H1 (cell line): Measurements from ENCODE around the gene TUBB4B. TPM values are rescaled to one million over a fixed set of nuclear protein-coding genes. Genes with fewer than 3 reads are reported as not detected.
A peak's percentile ranks its signal among the peaks of the same experiment; 100 is the strongest.

Experiments
- CTCF ChIA-PET: fragments of 300-600 bp; sonication (Branson Sonifier 250); formaldehyde crosslinking; loops from one replicate; lab custom pipeline; 2021; ENCODE audit not compliant: partially characterized antibody; lab: Charles Lee
- POLR2A ChIA-PET: fragments of 300-600 bp; sonication (Branson Sonifier 250); formaldehyde crosslinking; loops from one replicate; lab custom pipeline; 2021; ENCODE audit warnings: inconsistent platforms; ENCODE audit not compliant: partially characterized antibody; lab: Charles Lee
- DNase-seq, 2 experiments: peaks; one replicate each; pipeline versions ENCODE4 v3.0.0 to v3.0.0-alpha.2; 2010 to 2022; ENCODE audit warnings: low spot score in 2 of 2, low read depth in 1 of 2, mixed read lengths in 1 of 2
- FAIRE-seq: peaks from 2 replicates; lab custom pipeline; 2011; peaks lifted over from hg19 to GRCh38; lab: Jason Lieb, UNC
- H2AFZ ChIP-seq: 2 replicates; pipeline ENCODE4 v1.8.1; 2012; ENCODE audit warnings: low read length, inconsistent platforms
- H2AK5ac ChIP-seq: 2 replicates; pipeline ENCODE4 v1.6.1; 2013; ENCODE audit warnings: low read depth, low read length
- H2BK120ac ChIP-seq: replicated peaks from 2 replicates; pipeline ENCODE3; 2013; ENCODE audit warnings: low read depth, low read length, inconsistent platforms
- H2BK12ac ChIP-seq: 2 replicates; pipeline ENCODE4 v1.6.1; 2013; ENCODE audit warnings: low read depth, low read length
- H2BK15ac ChIP-seq: 2 replicates; pipeline ENCODE4 v1.6.1; 2013; ENCODE audit warnings: low read length
- H2BK20ac ChIP-seq: 2 replicates; pipeline ENCODE4 v1.6.1; 2013; ENCODE audit warnings: low read length
- H2BK5ac ChIP-seq: 2 replicates; pipeline ENCODE4 v1.6.1; 2013; ENCODE audit warnings: low read depth, low read length
- H3K14ac ChIP-seq: 2 replicates; pipeline ENCODE4 v1.6.1; 2013; ENCODE audit warnings: inconsistent platforms; ENCODE audit not compliant: insufficient read length
- H3K18ac ChIP-seq: 2 replicates; pipeline ENCODE4 v1.6.1; 2013; ENCODE audit warnings: low read length; ENCODE audit errors: extremely low read depth
- H3K23ac ChIP-seq: 2 replicates; pipeline ENCODE4 v1.6.1; 2013; ENCODE audit warnings: inconsistent platforms; ENCODE audit not compliant: insufficient read length
- H3K23me2 ChIP-seq: 2 replicates; pipeline ENCODE4 v1.6.1; 2013; ENCODE audit warnings: low read depth, low read length
- H3K27ac ChIP-seq: 2 replicates; pipeline ENCODE4 v1.6.1; 2011; ENCODE audit warnings: low read depth, low read length, inconsistent platforms
- H3K27me3 ChIP-seq, 4 experiments: replicated peaks in 1 of 4; 1 replicate in 1 of 4; 2 replicates in 3 of 4; pipeline versions ENCODE4 v1.6.1 to v1.8.1; 2011 to 2013; ENCODE audit warnings: low read length in 3 of 4, mild to moderate bottlenecking in 3 of 4, inconsistent platforms in 2 of 4, mixed read lengths in 2 of 4, moderate library complexity in 1 of 4; ENCODE audit not compliant: control insufficient read depth in 3 of 4, insufficient read depth in 3 of 4; ENCODE audit errors: extremely low read depth in 1 of 4
- H3K36me3 ChIP-seq, 4 experiments: 2 replicates each; pipeline versions ENCODE4 v1.6.1 to v1.8.1; 2011 to 2013; ENCODE audit warnings: mild to moderate bottlenecking in 4 of 4, low read length in 3 of 4, moderate library complexity in 2 of 4, control low read depth in 1 of 4, inconsistent platforms in 1 of 4; ENCODE audit not compliant: insufficient read depth in 4 of 4, control insufficient read depth in 2 of 4
- H3K4ac ChIP-seq: replicated peaks from 2 replicates; pipeline ENCODE3; 2013; ENCODE audit warnings: low read length, low read depth, mixed read lengths, inconsistent platforms; ENCODE audit not compliant: insufficient read length
- H3K4me1 ChIP-seq, 4 experiments: replicated peaks in 1 of 4; 1 replicate in 1 of 4; 2 replicates in 3 of 4; pipeline versions ENCODE4 v1.6.1 to v1.8.1; 2011 to 2013; ENCODE audit warnings: low read length in 3 of 4, inconsistent platforms in 2 of 4, mixed read lengths in 1 of 4; ENCODE audit not compliant: insufficient read depth in 4 of 4, control insufficient read depth in 3 of 4
- H3K4me2 ChIP-seq, 2 experiments: 2 replicates each; pipeline versions ENCODE4 v1.6.1 to v1.8.1; 2011 to 2013; ENCODE audit warnings: low read depth in 2 of 2, low read length in 2 of 2, control low read depth in 1 of 2, inconsistent platforms in 1 of 2, mild to moderate bottlenecking in 1 of 2; ENCODE audit not compliant: insufficient read depth in 1 of 2
- H3K4me3 ChIP-seq, 4 experiments: fragments of 200-600, 300-600 bp in 1 of 4; sonication (generic), shearing (Covaris generic), sonication (Bioruptor Twin) in 1 of 4; 2 replicates each; pipeline versions ENCODE4 v1.5.1 to v1.8.1; 2011 to 2016; ENCODE audit warnings: low read length in 4 of 4, low read depth in 3 of 4, control low read depth in 2 of 4, inconsistent platforms in 2 of 4, mild to moderate bottlenecking in 2 of 4, mixed read lengths in 1 of 4, moderate library complexity in 1 of 4; ENCODE audit not compliant: insufficient read depth in 2 of 4; ENCODE audit errors: extremely low read depth in 1 of 4
- H3K56ac ChIP-seq: replicated peaks from 2 replicates; pipeline ENCODE3; 2013; ENCODE audit warnings: low read depth, mild to moderate bottlenecking, mixed read lengths, low read length, inconsistent platforms; ENCODE audit not compliant: insufficient read length
- H3K79me1 ChIP-seq: 2 replicates; pipeline ENCODE4 v1.6.1; 2013; ENCODE audit warnings: low read depth, low read length, control low read depth
- H3K79me2 ChIP-seq, 2 experiments: 2 replicates each; pipeline versions ENCODE4 v1.6.1 to v1.8.1; 2012 to 2013; ENCODE audit warnings: low read length in 2 of 2, mild to moderate bottlenecking in 2 of 2, inconsistent platforms in 1 of 2; ENCODE audit not compliant: insufficient read depth in 2 of 2, control insufficient read depth in 1 of 2
- H3K9ac ChIP-seq, 4 experiments: replicated peaks in 1 of 4; 1 replicate in 1 of 4; 2 replicates in 3 of 4; pipeline versions ENCODE4 v1.6.1 to v1.8.1; 2011 to 2013; ENCODE audit warnings: low read depth in 3 of 4, low read length in 3 of 4, control low read depth in 2 of 4, mild to moderate bottlenecking in 2 of 4, moderate library complexity in 2 of 4, inconsistent platforms in 1 of 4; ENCODE audit errors: extremely low read depth in 1 of 4
- H3K9me3 ChIP-seq, 2 experiments: 2 replicates each; pipeline versions ENCODE4 v1.6.1 to v1.8.1; 2012 to 2013; ENCODE audit warnings: mild to moderate bottlenecking in 2 of 2, moderate library complexity in 2 of 2, control low read depth in 1 of 2, inconsistent platforms in 1 of 2, low read depth in 1 of 2, low read length in 1 of 2, mixed read lengths in 1 of 2; ENCODE audit not compliant: insufficient read depth in 2 of 2
- H4K20me1 ChIP-seq, 2 experiments: replicated peaks in 1 of 2; 2 replicates each; pipeline versions ENCODE3 to v1.8.1; 2011 to 2013; ENCODE audit warnings: inconsistent platforms in 2 of 2, low read length in 2 of 2, mild to moderate bottlenecking in 1 of 2; ENCODE audit not compliant: insufficient read depth in 2 of 2, control insufficient read depth in 1 of 2
- H4K5ac ChIP-seq: 2 replicates; pipeline ENCODE4 v1.6.1; 2013; ENCODE audit warnings: low read length, low read depth, mixed read lengths, inconsistent platforms; ENCODE audit not compliant: insufficient read length
- H4K8ac ChIP-seq: 2 replicates; pipeline ENCODE4 v1.8.0; 2013; ENCODE audit warnings: mild to moderate bottlenecking, moderate library complexity, low read length, inconsistent platforms; ENCODE audit not compliant: insufficient read depth; ENCODE audit errors: extremely low read depth
- H4K91ac ChIP-seq: replicated peaks from 2 replicates; pipeline ENCODE3; 2013; ENCODE audit warnings: low read length, mixed read lengths, inconsistent platforms; ENCODE audit not compliant: insufficient read length
- BCL11A ChIP-seq, 2 experiments: IDR thresholded peaks; one replicate each; pipeline ENCODE4 v1.6.1; 2011; ENCODE audit warnings: low read depth in 2 of 2, low read length in 2 of 2, mild to moderate bottlenecking in 2 of 2
- CTCF ChIP-seq, 3 experiments: IDR thresholded peaks; 1 replicate in 2 of 3; 2 replicates in 1 of 3; pipeline versions ENCODE4 v1.5.1 to v1.6.1; 2011; ENCODE audit warnings: low read length in 3 of 3, mild to moderate bottlenecking in 3 of 3, inconsistent platforms in 2 of 3, low read depth in 1 of 3, moderate library complexity in 1 of 3; ENCODE audit not compliant: insufficient read depth in 1 of 3; ENCODE audit errors: control extremely low read depth in 1 of 3
- EGR1 ChIP-seq: IDR thresholded peaks from 2 replicates; pipeline ENCODE4 v1.6.1; 2011; ENCODE audit warnings: low read depth, low read length, borderline replicate concordance
- EP300 ChIP-seq, 2 experiments: IDR thresholded peaks; 1 replicate in 1 of 2; 2 replicates in 1 of 2; pipeline ENCODE4 v1.6.1; 2011 to 2012; ENCODE audit warnings: low read depth in 2 of 2, low read length in 2 of 2, mild to moderate bottlenecking in 2 of 2, borderline replicate concordance in 1 of 2, inconsistent platforms in 1 of 2, moderate library complexity in 1 of 2
- FOSL1 ChIP-seq: IDR thresholded peaks from 2 replicates; pipeline ENCODE4 v1.6.1; 2011; ENCODE audit warnings: mild to moderate bottlenecking, low read depth, low read length, moderate library complexity; ENCODE audit not compliant: insufficient read depth
- HDAC6 ChIP-seq: IDR thresholded peaks from one replicate; pipeline ENCODE4 v1.7.1; 2012; ENCODE audit warnings: low read depth, mild to moderate bottlenecking, inconsistent platforms, low read length, moderate library complexity
- JUND ChIP-seq: IDR thresholded peaks from 2 replicates; pipeline ENCODE4 v1.6.1; 2011; ENCODE audit warnings: mild to moderate bottlenecking, improper control_type of control experiment, low read length
- PHF8 ChIP-seq: fragments of 200-600 bp; sonication (generic); conservative IDR thresholded peaks from 2 replicates; pipeline ENCODE4 v1.7.1; 2012; ENCODE audit warnings: low read depth, mild to moderate bottlenecking, inconsistent platforms, low read length, moderate library complexity
- POLR2A ChIP-seq, 2 experiments: IDR thresholded peaks; 1 replicate in 1 of 2; 2 replicates in 1 of 2; pipeline ENCODE4 v1.6.1; 2011; ENCODE audit warnings: low read depth in 2 of 2, low read length in 2 of 2, mild to moderate bottlenecking in 2 of 2; ENCODE audit errors: control extremely low read depth in 1 of 2
- RFX5 ChIP-seq: IDR thresholded peaks from 2 replicates; pipeline ENCODE4 v1.6.1; 2011; ENCODE audit warnings: low read depth, low read length, improper control_type of control experiment, borderline replicate concordance
- TBP ChIP-seq: IDR thresholded peaks from 2 replicates; pipeline ENCODE4 v1.6.1; 2011; ENCODE audit warnings: low read depth, low read length, improper control_type of control experiment
- WGBS, 2 experiments: shearing (Covaris generic) in 1 of 2; methylation state at CpG; one replicate each; pipeline versions ENCODE4 v1.1.6 to v1.1.7; 2013 to 2015; ENCODE audit warnings: low lambda C conversion rate in 2 of 2, mixed read lengths in 2 of 2, inconsistent platforms in 1 of 2, low coverage in 1 of 2, missing lambda C conversion rate in 1 of 2; ENCODE audit not compliant: insufficient replicate concordance in 2 of 2, insufficient coverage in 1 of 2, insufficient read length in 1 of 2; ENCODE audit errors: extremely low coverage in 1 of 2, missing lambda C conversion rate in 1 of 2; 5-methylcytosine and 5-hydroxymethylcytosine counted together
- polyA plus RNA-seq, 7 experiments: library from polyadenylated mRNA; depleted of rRNA in 3 of 7; stranded (reverse) in 5 of 7; unstranded in 2 of 7; fragments of >200 nt in 5 of 7; fragments of 200-250 nt in 2 of 7; gene quantifications; 1 replicate in 5 of 7; 2 replicates in 1 of 7; 4 replicates in 1 of 7; pipeline versions ENCODE4 v1.2.1 to v1.2.3, GENCODE V29; 2011 to 2013; ENCODE audit warnings: missing spikeins in 2 of 7, mixed read lengths in 2 of 7
- total RNA-seq: library from RNA; stranded (reverse); fragmentation: NEBNext Ultra II Directional; extraction: Animal tissue kit (Norgen Biotek cat#: 25700); gene quantifications from 2 replicates; pipeline ENCODE4 v1.2.1, GENCODE V29; 2021

The TUBB4B gene
- total and polyA plus RNA-seq, 2 of the 8 experiments (the other 6 are each of a cell fraction or from before 2014, with no cell fraction given), result 280 to 307 TPM

DNA sequence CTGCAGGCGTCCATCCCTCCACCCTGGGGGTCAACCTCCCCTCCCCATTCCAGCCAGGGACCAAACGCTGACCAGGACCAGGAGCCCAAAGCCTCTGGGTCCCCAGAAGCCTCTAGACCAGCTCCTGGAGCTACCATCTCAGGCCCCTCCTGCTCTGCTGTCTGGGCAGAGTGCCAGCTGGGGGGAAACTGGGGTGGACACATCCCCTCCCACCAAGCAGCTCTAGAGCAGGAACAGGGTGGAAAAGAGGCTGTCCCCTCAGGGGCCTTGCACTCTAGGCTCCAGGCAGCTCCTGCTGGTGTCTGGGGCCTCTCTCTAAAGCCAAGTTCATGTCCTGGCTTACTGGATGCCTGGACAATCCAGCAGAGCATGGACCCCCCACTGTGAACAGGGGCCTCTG lies 48.2 kb upstream of the TUBB4B start:
- H3K23me2 ChIP-seq, result peaks cover 3% of the 10 kb centered on the region; the same call in 1 of the 2 replicates
- no peak overlapping the region for H3K23ac ChIP-seq
- no peak overlapping the region for H4K5ac ChIP-seq
- no peak overlapping the region for H3K4me2 ChIP-seq
- no peak overlapping the region for H3K4me3 ChIP-seq
- H3K79me1 ChIP-seq, result peaks cover 12% of the 10 kb centered on the region
- no peak overlapping the region for H3K56ac ChIP-seq
- peaks cover 0 to 25% (median 8%) of the 10 kb centered on the region in 4 experiments; a peak in 6 of 7 replicates for H3K4me1 ChIP-seq
- no peak overlapping the region for H3K14ac ChIP-seq
- DNase-seq, result no peak
- H3K4ac ChIP-seq, result no peak overlapping the region
- peak overlapping the region; percentile 46; the same call in 1 of the 2 replicates for H4K8ac ChIP-seq
- H2BK15ac ChIP-seq, result no peak overlapping the region
- no peak overlapping the region for H4K91ac ChIP-seq
- no peak overlapping the region for H2BK120ac ChIP-seq
- H3K27me3 ChIP-seq, result no peaks in the 10 kb centered on the region
- no peak overlapping the region for H2BK5ac ChIP-seq
- H3K18ac ChIP-seq, result no peak overlapping the region
- H3K79me2 ChIP-seq, result peaks cover 0 to 23% of the 10 kb centered on the region in 2 experiments; a peak in 1 of 4 replicates
- H3K9ac ChIP-seq, result no peak overlapping the region
- ChIA-PET CTCF (interaction anchor here (1.1 to 14.0 kb wide), 5 partner anchors 15 to 62 kb away, joined by 3 to 204 read pairs (median 4); partner anchors contain the start of genes CYSRT1, LRRC26, RNF208 and RNF224), POLR2A (interaction anchor here (0.6 to 11.0 kb wide), 7 partner anchors 9 to 67 kb away, joined by 3 to 107 read pairs (median 3); partner anchors contain the start of genes NDOR1, RNF224, TMEM203 and TUBB4B)
- H2BK12ac ChIP-seq, result no peak overlapping the region
- no peak overlapping the region for H2AFZ ChIP-seq
- WGBS, 2 experiments, result 79% methylated on average over 2 of the region's 2 CpGs; no CpG with 5 or more reads in 1 of the 2 experiments
- peaks cover 15 to 30% of the 10 kb centered on the region in 2 experiments for H4K20me1 ChIP-seq
- H2AK5ac ChIP-seq, result no peak overlapping the region
- peaks cover 0 to 4% (median 1%) of the 10 kb centered on the region in 4 experiments; a peak in 2 of 8 replicates for H3K36me3 ChIP-seq
- no peaks in the 10 kb centered on the region for H3K9me3 ChIP-seq
- H3K27ac ChIP-seq, result no peak overlapping the region
- no peak overlapping the region for H2BK20ac ChIP-seq
- no peak for FAIRE-seq
- no peak for TF ChIP-seq POLR2A (IDR thresholded peaks at IDR 0.05; ENCODE audit: control extremely low read depth in 1 of 2, low read depth in 2 of 2, low read length in 2 of 2)
- TF ChIP-seq FOSL1, result no peak
- no peak for TF ChIP-seq RFX5
- no peak for TF ChIP-seq BCL11A (IDR thresholded peaks at IDR 0.05; ENCODE audit: low read depth in 2 of 2, low read length in 2 of 2)
- TF ChIP-seq JUND, result no peak
- TF ChIP-seq PHF8, result no peak
- TF ChIP-seq EP300 (IDR thresholded peaks at IDR 0.05; ENCODE audit: borderline replicate concordance in 1 of 2, low read depth in 2 of 2, low read length in 2 of 2), result no peak
- no peak for TF ChIP-seq HDAC6
- TF ChIP-seq TBP, result no peak
- TF ChIP-seq EGR1, result no peak
- TF ChIP-seq CTCF (IDR thresholded peaks at IDR 0.05; ENCODE audit: control extremely low read depth in 1 of 3, insufficient read depth in 1 of 3, low read depth in 1 of 3, low read length in 3 of 3), result no peak
